Measurements from ENCODE around the gene NKX6-1. TPM values are rescaled to one million over a fixed set of nuclear protein-coding genes. Genes with fewer than 3 reads are reported as not detected.

Gene NKX6-1
- polyA plus RNA-seq, 1 donor from 2014 or later = 20.1 TPM

- no peak overlapping the region for H2AFZ ChIP-seq (ENCODE audit: low read depth, low read length)
- no peaks in the 10 kb centered on the region for H4K20me1 ChIP-seq (ENCODE audit: insufficient read depth)
- H3K9me2 ChIP-seq (ENCODE audit: insufficient read depth, low read length) = no peaks in the 10 kb centered on the region
- peak overlapping the region; percentile 52 for H3K27ac ChIP-seq (ENCODE audit: low read length)
- H3K4me2 ChIP-seq (ENCODE audit: low read length) = no peak overlapping the region
- H3F3A ChIP-seq (ENCODE audit: insufficient read depth, low read length, poor library complexity, severe bottlenecking) = no peaks in the 10 kb centered on the region
- no peaks in the 10 kb centered on the region for H3K9me3 ChIP-seq (ENCODE audit: low read length)
- H3K79me2 ChIP-seq (replicated peaks; ENCODE audit: insufficient read depth, low read length) = no peaks in the 10 kb centered on the region
- H3K27me3 ChIP-seq (ENCODE audit: insufficient read depth, low read depth, low read length) = peaks cover 100% of the 10 kb centered on the region
- peak overlapping the region; percentile 57 for H3K9ac ChIP-seq (ENCODE audit: low read length)
- peak overlapping the region; percentile 61 for H3K4me3 ChIP-seq (ENCODE audit: low read length)
- H3K36me3 ChIP-seq (ENCODE audit: insufficient read depth, low read length) = no peaks in the 10 kb centered on the region
- TF ChIP-seq EZH2 (IDR thresholded peaks at IDR 0.05; ENCODE audit: borderline replicate concordance, insufficient read depth, low read length, poor library complexity, severe bottlenecking) (no peak), POLR2AphosphoS5 (IDR thresholded peaks at IDR 0.05) (peak; percentile 6), TAF1 (IDR thresholded peaks at IDR 0.05; ENCODE audit: low read depth) (no peak), CTCF (IDR thresholded peaks at IDR 0.05; ENCODE audit: poor library complexity, severe bottlenecking) (no peak), EP300 (conservative IDR thresholded peaks at IDR 0.05; ENCODE audit: poor library complexity, severe bottlenecking) (no peak), REST (IDR thresholded peaks at IDR 0.05; ENCODE audit: borderline replicate concordance) (no peak)
Observed at GRCh38 chr4:84495794-84496261, 3.3 kb downstream of the NKX6-1 start.

GRCh38 chr4:84495118-84495793, 3.8 kb downstream of the NKX6-1 start:
- no peak overlapping the region for H3K4me2 ChIP-seq (ENCODE audit: low read length)

More at GRCh38 chr4:84495118-84495793, 3.8 kb downstream of the NKX6-1 start:
- Histone ChIP-seq H3K9me2 (ENCODE audit: insufficient read depth, low read length) (no peaks in the 10 kb centered on the region), H3K9ac (ENCODE audit: low read length) (peak overlapping the region; percentile 57), H3K27ac (ENCODE audit: low read length) (peak overlapping the region; percentile 52), H3K27me3 (ENCODE audit: insufficient read depth, low read depth, low read length) (peaks cover 100% of the 10 kb centered on the region), H3K9me3 (ENCODE audit: low read length) (no peaks in the 10 kb centered on the region), H3F3A (ENCODE audit: insufficient read depth, low read length, poor library complexity, severe bottlenecking) (no peaks in the 10 kb centered on the region), H3K79me2 (replicated peaks; ENCODE audit: insufficient read depth, low read length) (no peaks in the 10 kb centered on the region), H3K4me3 (ENCODE audit: low read length) (peak overlapping the region; percentile 61), H2AFZ (ENCODE audit: low read depth, low read length) (no peak overlapping the region), H4K20me1 (ENCODE audit: insufficient read depth) (no peaks in the 10 kb centered on the region), H3K36me3 (ENCODE audit: insufficient read depth, low read length) (no peaks in the 10 kb centered on the region)
- TF ChIP-seq CTCF (IDR thresholded peaks at IDR 0.05; ENCODE audit: poor library complexity, severe bottlenecking) (no peak), REST (IDR thresholded peaks at IDR 0.05; ENCODE audit: borderline replicate concordance) (peak; percentile 25), MXI1 (conservative IDR thresholded peaks at IDR 0.05; ENCODE audit: poor library complexity, severe bottlenecking) (no peak), TAF1 (IDR thresholded peaks at IDR 0.05; ENCODE audit: low read depth) (no peak)
